IMR-90 (cell line): Measurements from ENCODE around the gene MUSTN1. TPM values are rescaled to one million over a fixed set of nuclear protein-coding genes. Genes with fewer than 3 reads are reported as not detected.

Experiments
- ATAC-seq: fragments of 200-7000 bp; cut with Tn5 transposase; 2 replicates; pipeline ENCODE4 v1.9.1; 2020; ENCODE audit warnings: low read depth, mild to moderate bottlenecking, moderate library complexity
- BruUV-seq: library from RNA; stranded (reverse); fragments of 400-500 nt; replicated peaks from 2 replicates; lab custom pipeline; 2021; lab: Mats Ljungman, UMichigan
- CTCF ChIA-PET: fragments of 300-600 bp; formaldehyde crosslinking; extraction: SDS; loops from one replicate; lab custom pipeline; 2021; ENCODE audit warnings: antibody characterized with exemption; lab: Yijun Ruan, JAX
- POLR2A ChIA-PET: fragments of 300-600 bp; sonication (Branson Sonifier 250); formaldehyde crosslinking; loops from one replicate; lab custom pipeline; 2022; ENCODE audit warnings: antibody characterized with exemption; ENCODE audit not compliant: unreplicated experiment; lab: Charles Lee
- DNase-seq: peaks from one replicate; pipeline ENCODE4 v3.0.0; 2013
- H2AFZ ChIP-seq: replicated peaks from 2 replicates; pipeline ENCODE3; 2013; ENCODE audit warnings: low read length, mild to moderate bottlenecking; ENCODE audit not compliant: poor library complexity
- H2AK5ac ChIP-seq: 2 replicates; pipeline ENCODE4 v1.6.1; 2013; ENCODE audit warnings: low read depth, low read length, inconsistent platforms
- H2AK9ac ChIP-seq: replicated peaks from 2 replicates; pipeline ENCODE3; 2013; ENCODE audit warnings: mild to moderate bottlenecking, low read depth, low read length, moderate library complexity; ENCODE audit not compliant: poor library complexity
- H2BK120ac ChIP-seq: 2 replicates; pipeline ENCODE4 v1.6.1; 2013; ENCODE audit warnings: low read depth, low read length, inconsistent platforms
- H2BK15ac ChIP-seq: 3 replicates; pipeline ENCODE4 v1.6.1; 2013; ENCODE audit warnings: low read depth, low read length, inconsistent platforms
- H2BK20ac ChIP-seq: 2 replicates; pipeline ENCODE4 v1.6.1; 2013; ENCODE audit warnings: low read depth, mild to moderate bottlenecking, inconsistent platforms, low read length, moderate library complexity
- H2BK5ac ChIP-seq: 2 replicates; pipeline ENCODE4 v1.6.1; 2013; ENCODE audit warnings: mild to moderate bottlenecking, low read depth, low read length, inconsistent platforms; ENCODE audit not compliant: poor library complexity, severe bottlenecking
- H3K14ac ChIP-seq: replicated peaks from 2 replicates; pipeline ENCODE4 v1.6.1; 2013; ENCODE audit warnings: low read depth, low read length, inconsistent platforms
- H3K18ac ChIP-seq: 2 replicates; pipeline ENCODE4 v1.6.1; 2013; ENCODE audit warnings: low read depth, low read length, control low read depth
- H3K23ac ChIP-seq: 2 replicates; pipeline ENCODE4 v1.6.1; 2013; ENCODE audit warnings: low read depth, low read length, inconsistent platforms
- H3K27ac ChIP-seq: 2 replicates; pipeline ENCODE4 v1.5.1; 2013; ENCODE audit warnings: mild to moderate bottlenecking, control low read depth, low read length; ENCODE audit not compliant: insufficient read depth
- H3K27me3 ChIP-seq: 2 replicates; pipeline ENCODE4 v1.6.1; 2013; ENCODE audit warnings: low read length; ENCODE audit not compliant: control insufficient read depth, insufficient read depth
- H3K36me3 ChIP-seq: 2 replicates; pipeline ENCODE4 v1.6.1; 2013; ENCODE audit warnings: low read length, mixed read lengths; ENCODE audit not compliant: control insufficient read depth, insufficient read depth
- H3K4ac ChIP-seq: 2 replicates; pipeline ENCODE4 v1.6.1; 2013; ENCODE audit warnings: low read depth, low read length, inconsistent platforms
- H3K4me1 ChIP-seq: 2 replicates; pipeline ENCODE4 v1.6.1; 2013; ENCODE audit warnings: low read length, mixed read lengths; ENCODE audit not compliant: control insufficient read depth, insufficient read depth
- H3K4me2 ChIP-seq: 2 replicates; pipeline ENCODE4 v1.6.1; 2013; ENCODE audit warnings: low read depth, mild to moderate bottlenecking, control low read depth, low read length, moderate library complexity
- H3K4me3 ChIP-seq: 2 replicates; pipeline ENCODE4 v1.5.1; 2013; ENCODE audit warnings: low read depth, mild to moderate bottlenecking, control low read depth, low read length, moderate library complexity; ENCODE audit not compliant: insufficient read depth
- H3K56ac ChIP-seq: 2 replicates; pipeline ENCODE4 v1.6.1; 2013; ENCODE audit warnings: low read length, inconsistent platforms; ENCODE audit not compliant: insufficient read depth; ENCODE audit errors: extremely low read depth
- H3K79me1 ChIP-seq, 2 experiments: 2 replicates each; pipeline ENCODE4 v1.6.1; 2013; ENCODE audit warnings: low read length in 2 of 2, inconsistent platforms in 1 of 2, low read depth in 1 of 2
- H3K9ac ChIP-seq: 2 replicates; pipeline ENCODE4 v1.6.1; 2013; ENCODE audit warnings: low read depth, low read length, control low read depth
- H3K9me1 ChIP-seq: 2 replicates; pipeline ENCODE4 v1.6.1; 2013; ENCODE audit warnings: low read length, inconsistent platforms; ENCODE audit not compliant: insufficient read depth
- H3K9me3 ChIP-seq: 2 replicates; pipeline ENCODE4 v1.6.1; 2013; ENCODE audit warnings: low read length; ENCODE audit not compliant: control insufficient read depth, insufficient read depth
- H4K20me1 ChIP-seq: 2 replicates; pipeline ENCODE4 v1.6.1; 2013; ENCODE audit warnings: low read length, inconsistent platforms; ENCODE audit not compliant: insufficient read depth
- H4K5ac ChIP-seq: 2 replicates; pipeline ENCODE4 v1.6.1; 2013; ENCODE audit warnings: mild to moderate bottlenecking, low read depth, low read length, control low read depth
- H4K8ac ChIP-seq, 2 experiments: 2 replicates each; pipeline ENCODE4 v1.6.1; 2013; ENCODE audit warnings: low read depth in 2 of 2, low read length in 2 of 2, control low read depth in 1 of 2, inconsistent platforms in 1 of 2
- H4K91ac ChIP-seq: 2 replicates; pipeline ENCODE4 v1.6.1; 2013; ENCODE audit warnings: low read depth, low read length, inconsistent platforms; ENCODE audit not compliant: insufficient read depth
- MAFK ChIP-seq: IDR thresholded peaks from 2 replicates; pipeline ENCODE4 v1.6.1; 2012; ENCODE audit warnings: low read depth, low read length, improper control_type of control experiment
- NFE2L2 ChIP-seq: fragments of 150-350 bp; IDR thresholded peaks from 2 replicates; pipeline ENCODE4 v1.6.1; 2016; ENCODE audit warnings: low read depth, mild to moderate bottlenecking, low read length
- POLR2A ChIP-seq: IDR thresholded peaks from 2 replicates; pipeline ENCODE4 v1.6.1; 2012; ENCODE audit warnings: mild to moderate bottlenecking, low read depth, low read length
- RAD21 ChIP-seq: IDR thresholded peaks from 2 replicates; pipeline ENCODE4 v1.6.1; 2012; ENCODE audit warnings: low read length, improper control_type of control experiment
- USF2 ChIP-seq: fragments of 150-350 bp; IDR thresholded peaks from 2 replicates; pipeline ENCODE4 v1.6.1; 2017; ENCODE audit warnings: mild to moderate bottlenecking, antibody characterized with exemption, low read length, low read depth
- WGBS, 2 experiments: methylation state at CpG; one replicate each; pipeline versions ENCODE4 v1.1.5 to v1.1.7; 2013; ENCODE audit warnings: missing lambda C conversion rate in 2 of 2; ENCODE audit not compliant: insufficient read length in 1 of 2; ENCODE audit errors: extremely low coverage in 2 of 2; 5-methylcytosine and 5-hydroxymethylcytosine counted together
- dilution Hi-C: fragments of 300-500 bp; cut with HindIII; formaldehyde crosslinking; loops from one replicate; pipeline ENCODE4 v1.14.3; 2018; ENCODE audit warnings: low sequenced_read_pairs; ENCODE audit not compliant: unreplicated experiment
- in situ Hi-C: fragments of 300-500 bp; cut with MboI; formaldehyde crosslinking; loops from 3 replicates; pipeline ENCODE4 v1.14.3; 2019; ENCODE audit warnings: low sequenced_read_pairs, inconsistent platforms, mixed read lengths
- intact Hi-C: fragments of 100-400 bp; cut with micrococcal nuclease; formaldehyde crosslinking; loops from 2 replicates; pipeline ENCODE4 v1.10.0; 2022
- polyA plus RNA-seq, 3 experiments: library from polyadenylated mRNA; depleted of rRNA; stranded (reverse); fragments of >200 nt; gene quantifications; 2 replicates each; pipeline ENCODE4 v1.2.3, GENCODE V29; 2012; ENCODE audit warnings: low replicate concordance in 1 of 3
- total RNA-seq: library from RNA; depleted of rRNA; stranded (reverse); fragments of >200 nt; gene quantifications from 2 replicates; pipeline ENCODE4 v1.2.3, GENCODE V29; 2012
- TF ChIP-seq, protein P1 (sequence below): fragments of 150-350 bp; IDR thresholded peaks from 2 replicates; pipeline ENCODE4 v1.6.1; 2016; ENCODE audit warnings: low read depth, mild to moderate bottlenecking, low read length, moderate library complexity, borderline replicate concordance

The MUSTN1 gene
- total and polyA plus RNA-seq, 2 of the 4 experiments (the other 2 are of a cell fraction): not detected

DNA sequence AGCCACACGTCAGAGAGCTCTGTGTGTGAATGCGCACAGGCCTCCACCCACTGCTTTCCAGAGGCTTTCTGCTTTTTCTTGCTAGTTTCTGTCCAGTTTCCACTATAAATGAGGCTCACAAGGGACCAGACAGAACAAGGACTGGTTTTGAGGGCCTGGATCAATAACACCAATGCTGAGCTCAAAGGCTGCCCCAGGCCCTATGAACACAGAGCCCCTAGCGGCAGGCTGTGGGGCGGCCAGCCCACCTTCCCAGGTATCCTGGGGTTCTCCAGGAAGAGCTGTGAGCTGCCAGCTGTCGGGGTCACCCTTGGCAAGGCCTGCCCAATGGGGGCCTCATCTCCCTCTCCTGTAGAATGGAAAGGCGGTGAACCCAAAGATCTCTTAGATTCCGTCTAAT lies 42.4 kb downstream of the MUSTN1 start:
- Histone ChIP-seq H4K8ac (no peak overlapping the region), H4K20me1 (no peaks in the 10 kb centered on the region), H3K4me2 (no peak overlapping the region), H2BK20ac (no peak overlapping the region), H3K9me3 (no peaks in the 10 kb centered on the region), H2BK120ac (no peak overlapping the region), H3K9ac (no peak overlapping the region), H3K4me1 (no peaks in the 10 kb centered on the region), H2BK5ac (no peak overlapping the region), H2AK9ac (no peak overlapping the region), H3K18ac (no peak overlapping the region), H4K5ac (no peak overlapping the region), H2BK15ac (no peak overlapping the region), H3K79me1 (no peaks in the 10 kb centered on the region), H3K27me3 (peaks cover 31% of the 10 kb centered on the region; the same call in 1 of the 2 replicates), H2AFZ (no peak overlapping the region), H3K36me3 (no peaks in the 10 kb centered on the region), H3K4ac (no peak overlapping the region), H3K23ac (no peak overlapping the region), H3K4me3 (no peak overlapping the region), H2AK5ac (no peak overlapping the region), H3K56ac (no peak overlapping the region), H4K91ac (no peak overlapping the region), H3K9me1 (no peaks in the 10 kb centered on the region), H3K27ac (no peak overlapping the region), H3K14ac (no peak overlapping the region)
- in situ Hi-C loops (no loop called here), dilution Hi-C loops (no loop called here), intact Hi-C loops (no loop called here)
- ChIA-PET POLR2A (no interaction called here), CTCF (interaction anchor here (1.5 kb wide), 1 partner anchor 12 kb away, joined by 5 read pairs; no protein-coding TSS in a partner anchor)
- no peak for ATAC-seq
- BruUV-seq: no TSS peak
- TF ChIP-seq, protein P1, sequence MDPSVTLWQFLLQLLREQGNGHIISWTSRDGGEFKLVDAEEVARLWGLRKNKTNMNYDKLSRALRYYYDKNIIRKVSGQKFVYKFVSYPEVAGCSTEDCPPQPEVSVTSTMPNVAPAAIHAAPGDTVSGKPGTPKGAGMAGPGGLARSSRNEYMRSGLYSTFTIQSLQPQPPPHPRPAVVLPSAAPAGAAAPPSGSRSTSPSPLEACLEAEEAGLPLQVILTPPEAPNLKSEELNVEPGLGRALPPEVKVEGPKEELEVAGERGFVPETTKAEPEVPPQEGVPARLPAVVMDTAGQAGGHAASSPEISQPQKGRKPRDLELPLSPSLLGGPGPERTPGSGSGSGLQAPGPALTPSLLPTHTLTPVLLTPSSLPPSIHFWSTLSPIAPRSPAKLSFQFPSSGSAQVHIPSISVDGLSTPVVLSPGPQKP: no peak
- TF ChIP-seq MAFK: no peak
- TF ChIP-seq POLR2A: no peak
- no peak for TF ChIP-seq USF2
- no peak for TF ChIP-seq RAD21
- no peak for TF ChIP-seq NFE2L2
- WGBS, 2 experiments: 44% methylated on average over 3 of the region's 7 CpGs; no CpG with 5 or more reads in 1 of the 2 experiments
- no peak for DNase-seq
